Measurements from ENCODE around the gene WDR87. TPM values are rescaled to one million over a fixed set of nuclear protein-coding genes. Genes with fewer than 3 reads are reported as not detected.

WDR87 gene
- total and polyA plus RNA-seq, 2 of the 8 experiments (the other 6 are each of a cell fraction or from before 2014, with no cell fraction given), result not detected

DNA sequence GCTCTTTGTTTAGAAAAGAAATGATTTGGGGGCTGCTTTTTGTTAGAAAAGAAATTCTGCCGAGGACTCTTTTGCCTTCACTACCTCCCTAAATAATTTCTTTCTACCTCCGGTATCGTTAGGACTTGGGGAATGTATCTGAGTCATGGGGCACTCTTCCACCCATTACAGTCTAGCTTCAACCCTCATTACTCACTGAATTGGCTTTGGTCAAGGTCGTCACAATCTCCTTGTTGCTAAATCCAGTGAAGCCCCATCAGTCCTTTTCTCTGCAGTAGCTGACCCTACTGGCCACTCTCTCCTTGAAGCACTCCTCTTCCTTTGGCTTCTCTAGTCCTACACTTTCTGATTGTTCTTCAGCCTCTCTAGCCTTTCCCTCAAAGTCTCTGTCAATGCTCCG lies 34.0 kb downstream of the WDR87 start:
- Histone ChIP-seq H2AK5ac (ENCODE audit: low read depth, low read length) (no peak overlapping the region), H3K27ac (ENCODE audit: low read depth, low read length) (no peak overlapping the region), H3K23ac (ENCODE audit: insufficient read length) (no peak overlapping the region), H2BK120ac (replicated peaks; ENCODE audit: low read depth, low read length) (no peak overlapping the region), H3K56ac (replicated peaks; ENCODE audit: insufficient read length, low read depth, low read length) (no peak overlapping the region), H4K91ac (replicated peaks; ENCODE audit: insufficient read length, low read length) (no peak overlapping the region), H3K4ac (replicated peaks; ENCODE audit: insufficient read length, low read depth, low read length) (no peak overlapping the region), H3K14ac (ENCODE audit: insufficient read length) (no peak overlapping the region), H2BK20ac (ENCODE audit: low read length) (no peak overlapping the region), H2BK15ac (ENCODE audit: low read length) (no peak overlapping the region), H4K5ac (ENCODE audit: insufficient read length, low read depth, low read length) (no peak overlapping the region), H3K4me3 (ENCODE audit: extremely low read depth in 1 of 4, insufficient read depth in 2 of 4, low read depth in 3 of 4, low read length in 4 of 4) (no peak overlapping the region), H3K9me3 (ENCODE audit: insufficient read depth in 2 of 2, low read depth in 1 of 2, low read length in 1 of 2) (peaks cover 5 to 10% of the 10 kb centered on the region in 2 experiments; a peak in 2 of 4 replicates), H3K23me2 (ENCODE audit: low read depth, low read length) (no peaks in the 10 kb centered on the region; the same call in 1 of the 2 replicates), H2AFZ (ENCODE audit: low read length) (no peak overlapping the region), H3K36me3 (ENCODE audit: control insufficient read depth in 2 of 4, insufficient read depth in 4 of 4, low read length in 3 of 4) (no peaks in the 10 kb centered on the region; a peak in 1 of 8 replicates), H3K4me2 (ENCODE audit: insufficient read depth in 1 of 2, low read depth in 2 of 2, low read length in 2 of 2) (no peak overlapping the region), H3K9ac (replicated peaks in 1 of 4; ENCODE audit: extremely low read depth in 1 of 4, low read depth in 3 of 4, low read length in 3 of 4) (no peak overlapping the region), H4K8ac (ENCODE audit: extremely low read depth, insufficient read depth, low read length) (no peak overlapping the region), H4K20me1 (replicated peaks in 1 of 2; ENCODE audit: control insufficient read depth in 1 of 2, insufficient read depth in 2 of 2, low read length in 2 of 2) (no peaks in the 10 kb centered on the region), H3K27me3 (replicated peaks in 1 of 4; ENCODE audit: control insufficient read depth in 3 of 4, extremely low read depth in 1 of 4, insufficient read depth in 3 of 4, low read length in 3 of 4) (no peaks in the 10 kb centered on the region), H2BK12ac (ENCODE audit: low read depth, low read length) (no peak overlapping the region), H3K18ac (ENCODE audit: extremely low read depth, low read length) (no peak overlapping the region), H2BK5ac (ENCODE audit: low read depth, low read length) (no peak overlapping the region), H3K4me1 (replicated peaks in 1 of 4; ENCODE audit: control insufficient read depth in 3 of 4, insufficient read depth in 4 of 4, low read length in 3 of 4) (no peaks in the 10 kb centered on the region; a peak in 1 of 7 replicates), H3K79me2 (ENCODE audit: control insufficient read depth in 1 of 2, insufficient read depth in 2 of 2, low read length in 2 of 2) (no peaks in the 10 kb centered on the region), H3K79me1 (ENCODE audit: low read depth, low read length) (no peaks in the 10 kb centered on the region)
- WGBS, 2 experiments (ENCODE audit: extremely low coverage in 1 of 2, insufficient coverage in 1 of 2, insufficient read length in 1 of 2, insufficient replicate concordance in 2 of 2, low coverage in 1 of 2, low lambda C conversion rate in 2 of 2, missing lambda C conversion rate in 1 of 2), result 88% methylated on average over 5 of the region's 5 CpGs; no CpG with 5 or more reads in 1 of the 2 experiments
- FAIRE-seq (no peak), DNase-seq (ENCODE audit: low read depth in 1 of 2, low spot score in 2 of 2) (no peak)
- CTCF ChIA-PET (ENCODE audit: partially characterized antibody), result interaction anchor here (1.3 kb wide), 1 partner anchor 26 kb away, joined by 4 read pairs; no protein-coding TSS in a partner anchor
- POLR2A ChIA-PET (ENCODE audit: partially characterized antibody), result no interaction called here
- TF ChIP-seq ASH2L (IDR thresholded peaks at IDR 0.05; ENCODE audit: low read length) (no peak), KDM5A (IDR thresholded peaks at IDR 0.05; ENCODE audit: low read length) (no peak), JUN (IDR thresholded peaks at IDR 0.05; ENCODE audit: low read depth, low read length) (no peak), SUZ12 (IDR thresholded peaks at IDR 0.05; ENCODE audit: low read length) (no peak), CHD1 (IDR thresholded peaks at IDR 0.05; ENCODE audit: low read depth, low read length) (no peak), KDM1A (IDR thresholded peaks at IDR 0.05; ENCODE audit: borderline replicate concordance, low read length) (no peak), BRCA1 (IDR thresholded peaks at IDR 0.05; ENCODE audit: low read depth, low read length) (no peak), GABPA (IDR thresholded peaks at IDR 0.05; ENCODE audit: borderline replicate concordance, insufficient read depth, low read length) (no peak), ZNF274 (IDR thresholded peaks at IDR 0.05; ENCODE audit: borderline replicate concordance, extremely low read depth, low read length) (no peak), SIX5 (IDR thresholded peaks at IDR 0.05; ENCODE audit: low read depth, low read length) (no peak)
- TF ChIP-seq, protein P1, sequence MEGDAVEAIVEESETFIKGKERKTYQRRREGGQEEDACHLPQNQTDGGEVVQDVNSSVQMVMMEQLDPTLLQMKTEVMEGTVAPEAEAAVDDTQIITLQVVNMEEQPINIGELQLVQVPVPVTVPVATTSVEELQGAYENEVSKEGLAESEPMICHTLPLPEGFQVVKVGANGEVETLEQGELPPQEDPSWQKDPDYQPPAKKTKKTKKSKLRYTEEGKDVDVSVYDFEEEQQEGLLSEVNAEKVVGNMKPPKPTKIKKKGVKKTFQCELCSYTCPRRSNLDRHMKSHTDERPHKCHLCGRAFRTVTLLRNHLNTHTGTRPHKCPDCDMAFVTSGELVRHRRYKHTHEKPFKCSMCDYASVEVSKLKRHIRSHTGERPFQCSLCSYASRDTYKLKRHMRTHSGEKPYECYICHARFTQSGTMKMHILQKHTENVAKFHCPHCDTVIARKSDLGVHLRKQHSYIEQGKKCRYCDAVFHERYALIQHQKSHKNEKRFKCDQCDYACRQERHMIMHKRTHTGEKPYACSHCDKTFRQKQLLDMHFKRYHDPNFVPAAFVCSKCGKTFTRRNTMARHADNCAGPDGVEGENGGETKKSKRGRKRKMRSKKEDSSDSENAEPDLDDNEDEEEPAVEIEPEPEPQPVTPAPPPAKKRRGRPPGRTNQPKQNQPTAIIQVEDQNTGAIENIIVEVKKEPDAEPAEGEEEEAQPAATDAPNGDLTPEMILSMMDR (IDR thresholded peaks at IDR 0.05; ENCODE audit: control extremely low read depth in 1 of 3, insufficient read depth in 1 of 3, low read depth in 1 of 3, low read length in 3 of 3), result no peak
- TF ChIP-seq, protein P2, sequence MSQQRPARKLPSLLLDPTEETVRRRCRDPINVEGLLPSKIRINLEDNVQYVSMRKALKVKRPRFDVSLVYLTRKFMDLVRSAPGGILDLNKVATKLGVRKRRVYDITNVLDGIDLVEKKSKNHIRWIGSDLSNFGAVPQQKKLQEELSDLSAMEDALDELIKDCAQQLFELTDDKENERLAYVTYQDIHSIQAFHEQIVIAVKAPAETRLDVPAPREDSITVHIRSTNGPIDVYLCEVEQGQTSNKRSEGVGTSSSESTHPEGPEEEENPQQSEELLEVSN (IDR thresholded peaks at IDR 0.05), result no peak

All from H1 (cell line).